HG03064 (cell line): ENCODE data around the gene ULK3.

Source experiments
- ATAC-seq: cut with Tn5 transposase; IDR thresholded peaks from one replicate; pipeline ENCODE4 v1.9.1; 2021; ENCODE audit warnings: low read depth; ENCODE audit not compliant: unreplicated experiment

Gene ULK3

GRCh38 chr15:74868059-74868458 is 25.1 kb upstream of the ULK3 start:
- no peak for ATAC-seq

GRCh38 chr15:74867466-74868038 is 24.6 kb upstream of the ULK3 start:
- no peak for ATAC-seq

GRCh38 chr15:74866090-74866489 is 23.1 kb upstream of the ULK3 start:
- ATAC-seq, result no peak

GRCh38 chr15:74865316-74865715 is 22.4 kb upstream of the ULK3 start:
- no peak for ATAC-seq

GRCh38 chr15:74864296-74864695 is 21.3 kb upstream of the ULK3 start:
- no peak for ATAC-seq

GRCh38 chr15:74863239-74864056 is 20.5 kb upstream of the ULK3 start:
- no peak for ATAC-seq

- no peak for ATAC-seq
Measured at GRCh38 chr15:74858369-74858740, 15.4 kb upstream of the ULK3 start.

- no peak for ATAC-seq
Measured at GRCh38 chr15:74857671-74858368, 14.9 kb upstream of the ULK3 start.

GRCh38 chr15:74857082-74857655 is 14.2 kb upstream of the ULK3 start:
- ATAC-seq, result peak; percentile 79

GRCh38 chr15:74856537-74856936 is 13.6 kb upstream of the ULK3 start:
- ATAC-seq, result no peak

- ATAC-seq, result no peak
Measured at GRCh38 chr15:74855857-74856256, 12.9 kb upstream of the ULK3 start.

- ATAC-seq, result no peak
Measured at GRCh38 chr15:74854453-74855022, 11.6 kb upstream of the ULK3 start.

- no peak for ATAC-seq
Measured at GRCh38 chr15:74851960-74852359, 9.0 kb upstream of the ULK3 start.

GRCh38 chr15:74850393-74850792 is 7.4 kb upstream of the ULK3 start:
- ATAC-seq, result no peak

GRCh38 chr15:74847432-74847831 is 4.5 kb upstream of the ULK3 start:
- ATAC-seq, result no peak

- no peak for ATAC-seq
Measured at GRCh38 chr15:74845581-74845980, 2.6 kb upstream of the ULK3 start.

GRCh38 chr15:74845208-74845568 is 2.2 kb upstream of the ULK3 start:
- no peak for ATAC-seq

GRCh38 chr15:74844319-74845207 is 1.6 kb upstream of the ULK3 start:
- ATAC-seq, result no peak

- no peak for ATAC-seq
Measured at GRCh38 chr15:74843891-74844299, 939 bp upstream of the ULK3 start.

GRCh38 chr15:74843445-74843828 is 481 bp upstream of the ULK3 start:
- no peak for ATAC-seq
